ENCODE measurements around the gene RAB33B. TPM values are rescaled to one million over a fixed set of nuclear protein-coding genes. Genes with fewer than 3 reads are reported as not detected.

The RAB33B gene
- total RNA-seq, 1 donor from 2014 or later = 10.1 TPM

GRCh38 chr4:139501117-139501516 is 47.2 kb downstream of the RAB33B start:
- Histone ChIP-seq H3K4me1 (peaks cover 8% of the 10 kb centered on the region), H3K9me3 (no peaks in the 10 kb centered on the region), H3K27ac (no peak overlapping the region), H3K27me3 (no peaks in the 10 kb centered on the region), H3K4me3 (no peak overlapping the region), H3K36me3 (peaks cover 0 to 5% of the 10 kb centered on the region in 2 donors)
- TF ChIP-seq POLR2A (IDR thresholded peaks at IDR 0.05) (no peak), CTCF (IDR thresholded peaks at IDR 0.05) (no peak), POLR2AphosphoS5 (IDR thresholded peaks at IDR 0.05; ENCODE audit: insufficient read depth in 1 of 2, low read depth in 1 of 2) (no peak)
- no peak for DNase-seq (ENCODE audit: extremely low spot score in 2 of 2)
- intact Hi-C loops (cut with DNase I) = no loop called here

DNA sequence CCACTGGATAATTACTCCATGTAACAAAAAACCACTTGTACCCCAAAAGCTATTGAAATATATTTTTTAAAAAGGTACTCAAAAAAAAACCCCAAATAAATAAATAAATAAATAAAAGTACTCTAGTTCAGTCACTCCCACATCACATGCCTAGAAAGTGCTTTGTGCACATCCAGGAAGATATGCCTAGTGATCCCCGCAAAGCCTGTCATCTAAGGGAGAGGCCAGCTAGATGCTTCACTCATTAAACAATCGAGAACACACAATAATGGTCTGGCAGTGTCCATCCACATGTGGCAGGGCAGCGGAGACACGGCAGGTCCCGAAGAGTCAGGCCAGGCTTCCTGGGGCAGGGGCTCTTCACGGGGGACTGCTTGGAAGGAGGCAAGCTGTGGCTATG is 47.6 kb downstream of the RAB33B start:
- TF ChIP-seq POLR2A (IDR thresholded peaks at IDR 0.05) = no peak
- no peak for TF ChIP-seq CTCF (IDR thresholded peaks at IDR 0.05)
- TF ChIP-seq POLR2AphosphoS5 (IDR thresholded peaks at IDR 0.05; ENCODE audit: insufficient read depth in 1 of 2, low read depth in 1 of 2) = no peak
- no peak for DNase-seq (ENCODE audit: extremely low spot score in 2 of 2)
- Histone ChIP-seq H3K9me3 (no peaks in the 10 kb centered on the region), H3K27me3 (no peaks in the 10 kb centered on the region), H3K4me1 (peaks cover 8% of the 10 kb centered on the region), H3K36me3 (peaks cover 0 to 5% of the 10 kb centered on the region in 2 donors), H3K27ac (no peak overlapping the region), H3K4me3 (no peak overlapping the region)
- intact Hi-C loops (cut with DNase I) = no loop called here

DNA sequence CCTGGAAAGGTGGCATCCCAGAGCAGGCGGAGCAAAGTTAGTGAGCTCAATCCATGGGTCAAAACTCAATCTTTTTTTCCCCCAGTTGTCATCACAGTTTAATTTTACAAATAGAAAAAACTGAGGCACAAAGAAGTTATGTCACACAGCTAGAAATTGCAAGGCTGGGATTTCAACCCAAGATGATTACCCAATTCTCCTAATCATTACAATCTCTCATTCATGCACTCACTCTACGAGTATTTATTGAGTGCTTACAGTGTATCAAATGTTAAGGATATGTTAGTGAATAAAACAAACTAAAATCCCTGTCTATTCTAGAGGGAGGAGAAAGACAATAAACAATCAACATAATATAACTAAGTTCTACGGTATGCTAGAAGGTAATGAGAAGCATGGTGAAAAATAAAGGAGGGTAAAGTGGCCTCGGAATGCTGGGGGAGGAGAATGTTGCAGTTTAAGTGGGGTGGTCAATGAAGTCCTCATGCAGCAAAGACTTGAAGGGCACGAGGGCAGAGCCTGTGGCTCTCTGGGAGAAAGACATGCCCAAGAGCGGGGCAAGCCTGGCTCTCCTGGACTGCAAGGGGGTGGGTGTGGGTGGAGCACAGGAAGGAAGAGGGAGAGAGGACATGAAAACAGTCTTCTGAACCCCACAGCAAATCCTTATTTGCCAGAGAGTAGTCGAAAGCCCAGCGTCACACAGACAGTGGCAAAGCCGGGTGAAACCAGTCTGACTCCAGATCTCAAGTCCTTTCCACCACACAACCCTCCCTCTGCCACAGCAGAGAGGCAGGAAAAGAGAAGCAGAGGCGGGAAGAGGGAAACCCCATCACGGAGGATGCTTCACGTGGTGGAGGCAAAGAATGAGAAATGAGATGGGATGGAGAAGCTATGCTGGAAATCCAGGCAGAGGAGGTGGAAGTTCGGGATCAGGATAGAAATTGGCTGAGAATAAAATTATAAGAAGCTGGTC is 48.3 kb downstream of the RAB33B start:
- Histone ChIP-seq H3K27me3 (no peaks in the 10 kb centered on the region), H3K27ac (no peak overlapping the region), H3K9me3 (no peaks in the 10 kb centered on the region), H3K36me3 (peaks cover 0 to 5% of the 10 kb centered on the region in 2 donors), H3K4me1 (peaks cover 8% of the 10 kb centered on the region), H3K4me3 (no peak overlapping the region)
- intact Hi-C loops (cut with DNase I) = no loop called here
- no peak for DNase-seq (ENCODE audit: extremely low spot score in 2 of 2)
- TF ChIP-seq CTCF (IDR thresholded peaks at IDR 0.05) (no peak), POLR2A (IDR thresholded peaks at IDR 0.05) (no peak), POLR2AphosphoS5 (IDR thresholded peaks at IDR 0.05; ENCODE audit: insufficient read depth in 1 of 2, low read depth in 1 of 2) (no peak)

DNA sequence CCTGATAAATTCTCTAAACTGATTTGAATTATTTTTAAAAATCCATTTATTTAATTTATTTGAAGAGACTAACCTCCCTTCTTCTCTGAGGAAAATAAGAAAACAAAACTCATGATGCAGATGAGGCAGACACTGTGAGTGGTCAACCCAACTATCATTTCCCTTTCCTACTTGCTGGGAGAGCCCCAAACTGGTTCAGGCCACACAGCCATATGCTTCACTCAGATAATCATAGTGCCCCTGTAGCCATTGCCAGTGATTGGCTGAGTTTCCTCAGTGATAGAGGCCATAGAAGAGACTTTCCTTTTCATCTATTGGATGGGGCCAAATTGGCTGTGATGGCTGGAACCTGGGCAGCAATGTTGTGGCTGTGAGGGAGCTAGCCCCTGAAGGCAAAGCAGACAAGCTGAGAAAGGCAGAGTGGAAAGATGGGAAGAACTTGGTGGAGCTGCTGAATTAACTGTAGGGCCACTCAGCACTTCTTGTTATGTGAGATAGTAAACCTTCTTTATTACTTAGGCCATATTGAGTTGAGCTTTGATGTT is 49.8 kb downstream of the RAB33B start:
- DNase-seq (ENCODE audit: extremely low spot score in 2 of 2) = no peak
- H3K27me3 ChIP-seq = no peaks in the 10 kb centered on the region
- intact Hi-C loops (cut with DNase I) = no loop called here
- H3K36me3 ChIP-seq = peaks cover 0 to 13% of the 10 kb centered on the region in 2 donors
- H3K27ac ChIP-seq = no peak overlapping the region
- no peaks in the 10 kb centered on the region for H3K9me3 ChIP-seq
- no peak overlapping the region for H3K4me3 ChIP-seq
- H3K4me1 ChIP-seq = no peaks in the 10 kb centered on the region
- TF ChIP-seq POLR2A (IDR thresholded peaks at IDR 0.05) (no peak), CTCF (IDR thresholded peaks at IDR 0.05) (no peak), POLR2AphosphoS5 (IDR thresholded peaks at IDR 0.05; ENCODE audit: insufficient read depth in 1 of 2, low read depth in 1 of 2) (no peak)

- intact Hi-C loops (cut with DNase I) = no loop called here
- no peaks in the 10 kb centered on the region for H3K9me3 ChIP-seq
- no peak overlapping the region for H3K4me3 ChIP-seq
- H3K27ac ChIP-seq = no peak overlapping the region
- no peak for TF ChIP-seq POLR2A (IDR thresholded peaks at IDR 0.05)
- no peak for TF ChIP-seq CTCF (IDR thresholded peaks at IDR 0.05)
- no peak for TF ChIP-seq POLR2AphosphoS5 (IDR thresholded peaks at IDR 0.05; ENCODE audit: insufficient read depth in 1 of 2, low read depth in 1 of 2)
- H3K27me3 ChIP-seq = no peaks in the 10 kb centered on the region
- H3K4me1 ChIP-seq = no peaks in the 10 kb centered on the region
- H3K36me3 ChIP-seq = peaks cover 0 to 36% of the 10 kb centered on the region in 2 donors
- DNase-seq (ENCODE audit: extremely low spot score in 2 of 2) = no peak
Observed at GRCh38 chr4:139506774-139507173, 52.9 kb downstream of the RAB33B start.

Data from vagina (tissue), 2 donors.